GM18508 (cell line): ENCODE measurements around the gene SLX4.

ENCODE experiments used
- ATAC-seq: cut with Tn5 transposase; IDR thresholded peaks from one replicate; pipeline ENCODE4 v1.9.1; 2021; ENCODE audit warnings: moderate number of reproducible peaks; ENCODE audit not compliant: insufficient read depth, unreplicated experiment

SLX4 gene

DNA sequence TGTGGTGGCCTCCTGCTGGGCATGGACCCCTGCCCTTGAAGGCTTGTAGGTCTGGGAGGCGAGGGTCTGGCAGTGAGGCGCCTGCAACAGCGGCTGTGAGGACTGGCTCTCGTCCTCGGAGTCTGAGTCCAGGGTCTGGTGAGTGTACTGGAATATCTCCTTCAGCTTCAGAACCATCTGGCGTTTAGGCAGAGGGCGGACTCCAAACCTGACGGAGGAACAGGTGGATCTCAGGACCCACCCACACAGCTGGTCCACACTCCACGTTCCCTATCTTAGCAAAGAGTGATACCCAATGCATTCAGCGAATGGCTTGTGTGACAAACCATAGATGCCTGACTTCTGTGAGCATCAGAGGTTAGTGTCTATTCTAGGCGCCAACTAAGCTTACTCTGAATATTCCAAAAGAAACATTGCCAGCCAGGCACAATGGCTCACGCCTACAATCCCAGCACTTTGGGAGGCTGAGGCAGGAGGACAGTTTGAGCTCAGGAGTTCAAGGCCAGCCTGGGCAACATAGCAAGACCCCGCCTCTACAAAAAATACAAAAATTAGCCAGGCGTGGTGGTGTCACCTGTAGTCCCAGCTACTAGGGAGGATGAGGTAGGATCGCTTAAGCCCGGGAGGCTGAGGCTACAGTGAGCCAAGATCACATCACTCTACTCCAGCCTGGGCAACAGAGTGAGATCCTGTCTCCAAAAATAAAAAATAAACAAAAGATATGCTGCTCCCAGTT lies 27.9 kb downstream of the SLX4 start:
- no peak for ATAC-seq

- no peak for ATAC-seq
These were observed 28.9 kb downstream of the SLX4 start for GRCh38 chr16:3582276-3583165.

GRCh38 chr16:3581392-3581791 lies 30.0 kb downstream of the SLX4 start:
- no peak for ATAC-seq

GRCh38 chr16:3580686-3581085 lies 30.7 kb downstream of the SLX4 start:
- no peak for ATAC-seq

DNA sequence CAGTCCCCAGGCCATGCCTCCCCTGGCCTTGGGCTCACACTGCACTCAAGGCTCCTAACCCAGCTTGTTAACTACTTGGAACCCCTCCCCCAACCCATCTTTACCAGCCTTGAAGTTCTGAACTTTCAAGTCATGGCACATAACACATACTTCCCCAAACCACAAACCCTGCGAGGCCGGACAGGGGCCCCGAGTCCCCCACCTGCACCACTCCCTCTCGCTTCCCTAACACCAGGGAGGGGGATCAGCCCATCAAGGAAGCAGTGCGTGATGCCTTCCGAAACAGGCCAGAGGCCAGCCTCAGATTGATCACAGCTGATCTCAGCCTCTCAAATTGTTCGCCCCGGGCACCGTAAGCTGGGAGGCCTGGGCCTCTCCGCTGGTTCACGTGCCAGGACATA lies 31.2 kb downstream of the SLX4 start:
- no peak for ATAC-seq

- ATAC-seq: no peak
These were observed 31.6 kb downstream of the SLX4 start for GRCh38 chr16:3579776-3580175.

DNA sequence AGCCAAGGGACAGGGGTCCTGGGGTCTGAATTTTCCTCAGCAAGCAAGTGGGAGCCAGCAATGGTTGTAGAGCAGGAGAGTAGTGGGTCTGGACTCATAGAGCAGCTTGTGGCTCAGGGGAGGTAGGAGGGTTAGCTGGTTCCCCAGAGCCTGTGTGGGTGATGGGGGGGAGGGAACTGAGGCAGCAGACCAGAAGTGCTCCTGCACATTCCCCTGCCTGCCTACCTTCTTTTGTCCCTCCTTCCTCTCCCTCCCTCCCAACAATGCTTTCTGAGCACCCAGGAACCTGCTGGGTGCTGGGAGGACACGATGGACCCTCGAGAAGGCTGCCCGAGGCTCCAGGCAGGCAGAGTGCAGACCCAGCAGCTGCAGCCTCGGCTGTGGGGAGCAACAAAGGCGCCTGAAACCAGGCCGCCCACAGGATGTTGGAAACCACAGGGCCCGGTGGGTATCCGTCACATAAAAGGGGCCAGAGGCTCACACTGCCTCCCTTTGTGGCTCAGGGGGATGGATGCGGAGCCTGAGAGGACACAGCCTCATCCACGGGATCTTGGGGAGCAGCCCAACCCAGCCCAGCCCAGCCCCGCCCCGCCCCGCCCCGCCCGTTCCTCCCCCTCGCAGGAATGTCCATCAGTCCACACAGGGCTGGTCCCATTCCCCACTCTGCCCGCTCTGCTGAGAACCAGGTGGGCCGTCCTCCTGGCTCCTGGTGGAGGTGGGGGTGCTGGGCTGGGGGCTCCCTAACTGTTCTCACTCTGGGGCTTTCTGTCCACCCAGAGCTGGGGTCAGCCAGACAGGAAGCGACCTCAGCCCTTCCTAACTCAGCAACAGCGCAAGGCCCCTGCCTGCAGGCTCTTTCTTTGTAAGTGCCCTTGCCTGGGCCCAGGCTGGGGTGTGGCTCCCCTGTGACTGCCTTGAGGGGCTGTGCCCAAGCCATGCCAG lies 32.5 kb downstream of the SLX4 start:
- no peak for ATAC-seq

GRCh38 chr16:3578121-3578520 lies 33.3 kb downstream of the SLX4 start:
- ATAC-seq: no peak

GRCh38 chr16:3577302-3577752 lies 34.1 kb downstream of the SLX4 start, which contains the start of gene NLRC3:
Gene NLRC3, minus strand, starts transcription at chr16:3577403. Its CDS starts 12,367 bp downstream, at chr16:3565036.
- ATAC-seq: no peak

GRCh38 chr16:3576211-3576610 lies 35.2 kb downstream of the SLX4 start:
- ATAC-seq: no peak

- no peak for ATAC-seq
These were observed 35.9 kb downstream of the SLX4 start for GRCh38 chr16:3575491-3575890.

GRCh38 chr16:3574195-3574594 lies 37.2 kb downstream of the SLX4 start:
- ATAC-seq: no peak

DNA sequence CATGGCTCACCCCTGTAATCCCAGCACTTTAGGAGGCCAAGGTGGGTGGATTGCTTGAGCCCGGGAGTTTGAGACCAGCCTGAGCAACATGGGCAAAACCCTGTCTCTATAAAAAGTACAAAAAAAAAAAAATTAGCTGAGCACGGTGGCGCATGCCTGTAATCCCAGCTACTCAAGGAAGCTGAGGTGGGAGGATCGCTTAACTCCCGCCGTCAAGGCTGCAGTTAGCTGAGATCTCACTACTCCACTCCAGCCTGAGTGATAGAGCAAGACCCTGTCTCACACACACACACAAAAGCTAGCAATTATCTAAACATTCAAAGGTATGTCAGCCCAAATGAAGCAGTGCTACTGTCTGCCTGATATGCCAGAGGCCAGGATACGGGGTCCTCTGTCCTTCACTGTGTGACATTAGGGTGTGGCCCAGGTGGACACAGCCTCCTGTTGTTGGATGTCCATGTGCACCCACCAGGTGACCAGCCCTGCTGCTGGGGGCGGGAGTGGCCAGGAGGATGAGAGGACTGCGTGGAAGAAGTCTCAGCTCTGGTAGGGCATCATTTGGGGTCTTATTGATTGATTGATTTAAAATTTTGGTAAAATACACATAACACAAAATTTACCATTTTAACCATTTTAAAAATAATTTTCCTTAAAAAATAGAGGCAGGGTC lies 38.1 kb downstream of the SLX4 start:
- no peak for ATAC-seq

DNA sequence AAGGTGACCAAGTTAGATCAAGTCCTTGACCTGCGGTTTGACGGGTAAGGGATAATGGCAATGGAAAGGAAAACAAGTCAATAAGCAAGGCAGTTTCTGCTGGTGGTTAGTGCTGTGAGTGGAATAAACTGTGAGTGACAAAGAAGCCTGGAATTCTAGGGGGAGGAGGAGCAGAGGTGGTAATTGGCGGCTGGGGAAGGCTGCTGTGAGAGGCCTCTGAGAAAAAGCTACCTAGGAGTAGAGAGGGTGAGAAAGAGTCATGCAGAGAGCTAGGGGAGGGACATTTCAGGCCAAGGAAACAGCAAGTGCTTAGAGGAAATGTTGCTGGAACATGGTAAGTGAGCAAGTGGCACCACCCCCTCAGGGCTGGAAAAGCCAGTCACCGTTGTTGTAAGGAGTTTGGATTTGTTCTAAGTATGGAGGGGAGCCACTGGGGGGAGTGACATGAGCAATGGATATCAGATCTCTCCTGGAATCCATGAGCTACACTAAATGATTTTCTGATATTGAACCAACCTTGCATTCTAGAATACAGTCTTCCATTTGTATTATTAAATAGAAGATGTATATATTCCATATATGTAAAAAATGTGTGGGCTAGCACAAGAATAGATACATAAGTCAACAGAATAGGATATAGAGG lies 40.9 kb downstream of the SLX4 start:
- ATAC-seq: no peak

GRCh38 chr16:3569851-3570250 lies 41.6 kb downstream of the SLX4 start:
- ATAC-seq: no peak

DNA sequence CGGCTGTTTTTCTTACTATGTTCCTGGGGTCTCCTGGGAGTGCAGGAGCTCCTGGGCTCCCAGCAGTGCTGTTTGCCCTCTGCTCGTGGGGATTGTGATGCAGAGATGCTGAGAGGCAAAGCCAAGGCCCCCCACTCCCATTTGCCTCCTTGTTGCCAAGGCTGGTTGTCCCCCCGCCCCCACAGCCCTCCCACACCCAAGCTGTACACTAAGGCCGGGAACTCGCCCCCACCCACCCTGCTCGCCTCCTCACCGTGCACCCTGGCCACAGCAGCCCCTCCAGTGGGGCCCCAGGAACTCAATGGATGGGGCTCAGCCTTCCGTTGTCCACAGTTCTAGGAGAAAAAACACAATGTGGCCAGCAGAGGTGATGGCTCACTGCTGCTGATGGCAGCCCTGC lies 44.4 kb downstream of the SLX4 start:
- ATAC-seq: no peak

GRCh38 chr16:3564889-3565141 lies 46.6 kb downstream of the SLX4 start:
- no peak for ATAC-seq

- no peak for ATAC-seq
These were observed 47.1 kb downstream of the SLX4 start for GRCh38 chr16:3564130-3564888.

DNA sequence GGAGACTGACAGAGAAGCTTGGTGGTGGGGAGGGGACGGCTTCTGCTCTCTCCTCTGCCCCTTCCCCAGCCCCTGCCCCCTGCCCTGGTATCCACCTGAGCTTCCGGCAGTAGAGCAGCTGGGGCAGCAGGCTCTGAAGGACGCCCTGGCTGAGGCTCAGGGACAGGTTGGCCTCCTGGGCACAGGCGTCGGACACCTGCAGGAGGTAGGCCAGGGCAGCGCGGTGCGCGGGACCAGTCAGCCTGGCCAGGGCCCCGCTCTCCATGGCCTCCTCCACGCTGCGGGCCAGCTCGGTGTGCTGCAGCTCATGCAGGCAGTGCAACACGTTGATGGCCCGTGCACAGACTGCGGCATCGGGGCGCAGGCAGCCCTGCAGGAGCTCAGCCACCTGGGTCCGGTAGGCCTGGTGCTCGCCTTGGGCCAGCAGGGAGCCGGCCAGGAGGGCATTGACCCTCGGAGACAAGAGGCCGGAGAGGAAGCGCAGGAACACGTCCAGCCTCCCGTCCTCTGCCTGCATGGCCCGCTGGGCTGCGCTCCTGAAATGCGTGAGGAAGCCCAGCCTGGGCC lies 48.4 kb downstream of the SLX4 start:
- ATAC-seq: no peak
